ENCODE measurements around the gene MICAL3.

DNA sequence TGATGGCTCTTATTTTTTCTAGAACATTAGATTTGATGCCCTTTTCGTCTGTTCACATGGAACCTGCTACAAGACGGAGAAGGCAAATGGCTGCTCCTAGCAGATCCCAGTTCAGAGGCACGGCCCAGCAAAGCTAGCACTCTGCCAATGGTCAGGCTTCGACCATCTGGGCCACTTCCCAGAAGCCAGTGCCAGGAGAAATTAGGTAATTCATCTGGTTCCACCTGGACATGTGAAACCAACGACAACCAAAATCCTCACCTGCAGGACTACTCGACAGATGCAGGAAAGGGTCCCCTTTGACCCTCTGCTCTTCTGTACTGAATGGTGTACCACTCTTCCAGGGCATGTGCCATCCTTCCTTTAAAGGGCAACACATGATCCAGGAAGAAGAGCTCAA lies 25.4 kb downstream of the MICAL3 start:
- TF ChIP-seq EZH2 (IDR thresholded peaks at IDR 0.05) (no peak), POLR2AphosphoS5 (IDR thresholded peaks at IDR 0.05; ENCODE audit: borderline replicate concordance, low read depth, low read length) (no peak), FOXP2 (optimal IDR thresholded peaks at IDR 0.05; ENCODE audit: control extremely low read depth, extremely low read length, insufficient read depth) (no peak)
